Activated CD4-positive, alpha-beta T cell treated with anti-CD3 and anti-CD28 coated beads, Interleukin-2, amount 10 ng/mL, durations not matched to agents 24 days and 14 days (primary cell): ENCODE data around the gene JPH2. TPM values are rescaled to one million over a fixed set of nuclear protein-coding genes. Genes with fewer than 3 reads are reported as not detected.

Experiments
- DNase-seq: peaks from one replicate; pipeline ENCODE4 v3.0.0; 2022
- H3K27ac Mint-ChIP-seq: one replicate; pipeline ENCODE4 v1.8.0; 2022; ENCODE audit warnings: mild to moderate bottlenecking, mixed read lengths
- H3K27me3 Mint-ChIP-seq: one replicate; pipeline ENCODE4 v1.8.0; 2022; ENCODE audit warnings: mixed read lengths
- H3K36me3 Mint-ChIP-seq: one replicate; pipeline ENCODE4 v1.8.0; 2022; ENCODE audit warnings: low read depth, mild to moderate bottlenecking, mixed read lengths
- H3K4me1 Mint-ChIP-seq: one replicate; pipeline ENCODE4 v1.8.0; 2021; ENCODE audit warnings: mixed read lengths
- H3K4me3 Mint-ChIP-seq: one replicate; pipeline ENCODE4 v1.8.0; 2022; ENCODE audit warnings: mild to moderate bottlenecking, moderate library complexity, mixed read lengths
- H3K9me3 Mint-ChIP-seq: one replicate; pipeline ENCODE4 v1.8.0; 2021; ENCODE audit warnings: mixed read lengths
- intact Hi-C: fragments of 100-400 bp; cut with micrococcal nuclease; formaldehyde crosslinking; loops from one replicate; pipeline ENCODE4 v1.15.1; 2023
- total RNA-seq: library from RNA; stranded (reverse); gene quantifications from 2 replicates; pipeline ENCODE4 v1.2.3, GENCODE V29; 2022

JPH2 gene
- total RNA-seq, 1 donor from 2014 or later = 0.05 TPM

- H3K36me3 Mint-ChIP-seq = no peaks in the 10 kb centered on the region
- peak; percentile 92 for DNase-seq
- peak overlapping the region; percentile 93 for H3K27ac Mint-ChIP-seq
- no peaks in the 10 kb centered on the region for H3K9me3 Mint-ChIP-seq
- peaks cover 52% of the 10 kb centered on the region for H3K4me1 Mint-ChIP-seq
- peaks cover 2% of the 10 kb centered on the region for H3K27me3 Mint-ChIP-seq
- intact Hi-C loops = loop anchor here (1.0 to 10.0 kb wide), 4 partner anchors 42 to 318 kb away; no protein-coding TSS in a partner anchor
- peak overlapping the region; percentile 77 for H3K4me3 Mint-ChIP-seq
Measured at GRCh38 chr20:44069203-44070011, 117.6 kb downstream of the JPH2 start.

- peak overlapping the region; percentile 77 for H3K4me3 Mint-ChIP-seq
- peaks cover 2% of the 10 kb centered on the region for H3K36me3 Mint-ChIP-seq
- DNase-seq = peak; percentile 73
- intact Hi-C loops = loop anchor here (1.0 to 5.0 kb wide), 3 partner anchors 41 to 317 kb away; no protein-coding TSS in a partner anchor
- no peaks in the 10 kb centered on the region for H3K9me3 Mint-ChIP-seq
- peaks cover 46% of the 10 kb centered on the region for H3K4me1 Mint-ChIP-seq
- peaks cover 3% of the 10 kb centered on the region for H3K27me3 Mint-ChIP-seq
- H3K27ac Mint-ChIP-seq = peak overlapping the region; percentile 93
Measured at GRCh38 chr20:44068316-44069201, 118.4 kb downstream of the JPH2 start.

- Mint-ChIP-seq H3K4me1 (peaks cover 44% of the 10 kb centered on the region), H3K9me3 (peaks cover 6% of the 10 kb centered on the region), H3K4me3 (no peak overlapping the region), H3K36me3 (peaks cover 6% of the 10 kb centered on the region), H3K27ac (no peak overlapping the region), H3K27me3 (peaks cover 8% of the 10 kb centered on the region)
- DNase-seq = peak; percentile 51
- intact Hi-C loops = loop anchor here (2.0 to 5.0 kb wide), 2 partner anchors 40 to 119 kb away; no protein-coding TSS in a partner anchor
Measured at GRCh38 chr20:44067650-44068081, 119.3 kb downstream of the JPH2 start.

- Mint-ChIP-seq H3K4me1 (peaks cover 40% of the 10 kb centered on the region), H3K27ac (no peak overlapping the region), H3K36me3 (peaks cover 6% of the 10 kb centered on the region), H3K9me3 (peaks cover 8% of the 10 kb centered on the region), H3K4me3 (no peak overlapping the region), H3K27me3 (peaks cover 11% of the 10 kb centered on the region)
- intact Hi-C loops = loop anchor here (5.0 kb wide), 1 partner anchor 40 kb away; no protein-coding TSS in a partner anchor
- DNase-seq = peak; percentile 58
Measured at GRCh38 chr20:44066645-44067606, 120.1 kb downstream of the JPH2 start.

- H3K9me3 Mint-ChIP-seq = peaks cover 13% of the 10 kb centered on the region
- H3K36me3 Mint-ChIP-seq = peaks cover 9% of the 10 kb centered on the region
- peaks cover 35% of the 10 kb centered on the region for H3K4me1 Mint-ChIP-seq
- H3K27me3 Mint-ChIP-seq = peaks cover 15% of the 10 kb centered on the region
- peak; percentile 52 for DNase-seq
- no peak overlapping the region for H3K4me3 Mint-ChIP-seq
- intact Hi-C loops = loop anchor here (5.0 kb wide), 1 partner anchor 38 kb away; no protein-coding TSS in a partner anchor
- H3K27ac Mint-ChIP-seq = no peak overlapping the region
Measured at GRCh38 chr20:44065401-44066340, 121.3 kb downstream of the JPH2 start.

GRCh38 chr20:44064501-44065400 is 122.2 kb downstream of the JPH2 start:
- no peak overlapping the region for H3K27ac Mint-ChIP-seq
- peaks cover 17% of the 10 kb centered on the region for H3K27me3 Mint-ChIP-seq
- peaks cover 15% of the 10 kb centered on the region for H3K9me3 Mint-ChIP-seq
- H3K4me3 Mint-ChIP-seq = no peak overlapping the region
- H3K4me1 Mint-ChIP-seq = peaks cover 29% of the 10 kb centered on the region
- intact Hi-C loops = loop anchor here (5.0 kb wide), 1 partner anchor 37 kb away; no protein-coding TSS in a partner anchor
- peaks cover 10% of the 10 kb centered on the region for H3K36me3 Mint-ChIP-seq
- DNase-seq = peak; percentile 54

Other genes with a start within 250 kb of the JPH2 start
- gene OSER1, start 23.6 kb upstream of the JPH2 start, total RNA-seq = 22.7 and 23.6 TPM in 2 replicates
- gene GDAP1L1, start 60.1 kb upstream of the JPH2 start, total RNA-seq = not detected in 2 replicates
- gene FITM2, start 124.0 kb upstream of the JPH2 start, total RNA-seq = 2.0 and 2.8 TPM in 2 replicates
- gene R3HDML, start 149.9 kb upstream of the JPH2 start, total RNA-seq = not detected in 2 replicates
- not detected in 2 replicates for gene HNF4A, start 168.5 kb upstream of the JPH2 start, total RNA-seq